Raji (cell line): ENCODE results near the gene ILKAP.

Source experiments
- POLR2A ChIP-seq: IDR thresholded peaks from 2 replicates; pipeline ENCODE4 v1.6.1; 2011; ENCODE audit warnings: low read depth, low read length, control low read depth; ENCODE audit not compliant: insufficient read depth

The ILKAP gene

GRCh38 chr2:238226698-238227586 is 23.4 kb upstream of the ILKAP start:
- no peak for TF ChIP-seq POLR2A

- no peak for TF ChIP-seq POLR2A
Observed at GRCh38 chr2:238225911-238226697, 22.6 kb upstream of the ILKAP start.

- TF ChIP-seq POLR2A, result no peak
Observed at GRCh38 chr2:238225121-238225520, 21.6 kb upstream of the ILKAP start.

GRCh38 chr2:238224356-238225035 is 21.0 kb upstream of the ILKAP start:
- no peak for TF ChIP-seq POLR2A

GRCh38 chr2:238220892-238221521 is 17.5 kb upstream of the ILKAP start:
- no peak for TF ChIP-seq POLR2A

GRCh38 chr2:238220274-238220891 is 16.9 kb upstream of the ILKAP start:
- no peak for TF ChIP-seq POLR2A

- TF ChIP-seq POLR2A, result no peak
Observed at GRCh38 chr2:238216651-238217184, 13.2 kb upstream of the ILKAP start.

- TF ChIP-seq POLR2A, result no peak
Observed at GRCh38 chr2:238207006-238207405, 3.5 kb upstream of the ILKAP start.

- TF ChIP-seq POLR2A, result no peak
Observed at GRCh38 chr2:238203973-238204683, 633 bp upstream of the ILKAP start.

- TF ChIP-seq POLR2A, result no peak
Observed at GRCh38 chr2:238202326-238203093, 985 bp downstream of the ILKAP start.

GRCh38 chr2:238190445-238190844 is 13.1 kb downstream of the ILKAP start:
- TF ChIP-seq POLR2A, result no peak

- TF ChIP-seq POLR2A, result no peak
Observed at GRCh38 chr2:238187618-238188548, 15.6 kb downstream of the ILKAP start.
